Aorta (tissue), 5 donors: ENCODE data around the gene METTL14. TPM values are rescaled to one million over a fixed set of nuclear protein-coding genes. Genes with fewer than 3 reads are reported as not detected.

Experiments
- ATAC-seq: fragments of 200-7000 bp; cut with Tn5 transposase; one replicate; pipeline ENCODE4 v1.9.1; 2022; ENCODE audit warnings: moderate library complexity; ENCODE audit not compliant: low FRiP score
- DNase-seq, 2 donors: peaks; one replicate each; pipeline ENCODE4 v3.0.0-alpha.2; 2020
- H3K27ac ChIP-seq, 2 donors: one replicate each; pipeline ENCODE4 v1.5.1; 2013; ENCODE audit warnings: low read length in 2 of 2, mild to moderate bottlenecking in 2 of 2, moderate library complexity in 2 of 2, control low read depth in 1 of 2, inconsistent platforms in 1 of 2, low read depth in 1 of 2
- H3K27me3 ChIP-seq, 2 donors: one replicate each; pipeline ENCODE4 v1.6.1; 2013; ENCODE audit warnings: control low read depth in 1 of 2, low read length in 1 of 2, mild to moderate bottlenecking in 1 of 2, moderate library complexity in 1 of 2; ENCODE audit not compliant: insufficient read depth in 2 of 2, control insufficient read depth in 1 of 2
- H3K36me3 ChIP-seq, 2 donors: one replicate each; pipeline ENCODE4 v1.6.1; 2013; ENCODE audit warnings: control low read depth in 1 of 2, low read length in 1 of 2, mild to moderate bottlenecking in 1 of 2; ENCODE audit not compliant: insufficient read depth in 2 of 2, control insufficient read depth in 1 of 2
- H3K4me1 ChIP-seq, 2 donors: one replicate each; pipeline ENCODE4 v1.6.1; 2013; ENCODE audit warnings: low read length in 2 of 2, control low read depth in 1 of 2, mild to moderate bottlenecking in 1 of 2, moderate library complexity in 1 of 2; ENCODE audit not compliant: insufficient read depth in 2 of 2, control insufficient read depth in 1 of 2
- H3K4me3 ChIP-seq, 2 donors: one replicate each; pipeline ENCODE4 v1.5.1; 2013; ENCODE audit warnings: low read length in 2 of 2, control low read depth in 1 of 2, mild to moderate bottlenecking in 1 of 2
- H3K9me3 ChIP-seq: one replicate; pipeline ENCODE4 v1.6.1; 2013; ENCODE audit warnings: mild to moderate bottlenecking, low read length; ENCODE audit not compliant: control insufficient read depth
- WGBS, 2 donors: extraction: QIAGEN DNeasy Blood & Tissue Kit; methylation state at CpG; one replicate each; pipeline ENCODE4 v1.1.7; 2013; 5-methylcytosine and 5-hydroxymethylcytosine counted together
- intact Hi-C, 2 donors: fragments of 100-400 bp; cut with DNase I; formaldehyde crosslinking; loops; one replicate each; pipeline versions ENCODE4 v1.14.2 to v1.15.0; 2022
- polyA plus RNA-seq, 2 donors: library from polyadenylated mRNA; stranded (reverse); fragments of 200-250 nt; gene quantifications; one replicate each; pipeline ENCODE4 v1.2.3, GENCODE V29; 2013
- total RNA-seq, 2 donors: library from RNA; stranded (reverse); fragmentation: NEBNext Ultra II Directional; extraction: Animal tissue kit (Norgen Biotek cat#: 25700); gene quantifications; one replicate each; pipeline ENCODE4 v1.2.1, GENCODE V29; 2021
- donor health status: healthy with polysubstance abuse.
- donor health status: Bipolar disorder and iron deficiency.
- donor health status: DM: no; HTN: no; CAD: no.
- donor health status: DM: no; HTN: no; CAD: no.
- donor health status: DM: yes; HTN: yes; CAD: no.

Gene METTL14
- total and polyA plus RNA-seq, 4 donors: 15.2 to 46.2 (median 32.9) TPM

GRCh38 chr4:118727360-118727759, 42.2 kb downstream of the METTL14 start:
- DNase-seq: no peak

GRCh38 chr4:118729287-118730286, 44.4 kb downstream of the METTL14 start:
- DNase-seq (no peak), ATAC-seq (no peak)
- intact Hi-C loops: loop anchor here in 1 of 2 donors (10.0 kb wide), 1 partner anchor 65 kb away; no protein-coding TSS in a partner anchor
- WGBS, 2 donors: 72 to 80% methylated on average over 6 of the region's 6 CpGs
- Histone ChIP-seq H3K4me1 (peaks cover 0 to 2% of the 10 kb centered on the region in 2 donors), H3K4me3 (no peak overlapping the region), H3K27ac (no peak overlapping the region), H3K9me3 (no peaks in the 10 kb centered on the region), H3K36me3 (peaks cover 18 to 23% of the 10 kb centered on the region in 2 donors), H3K27me3 (no peaks in the 10 kb centered on the region)

More at GRCh38 chr4:118727360-118727759, 42.2 kb downstream of the METTL14 start:
- peaks cover 20 to 21% of the 10 kb centered on the region in 2 donors for H3K36me3 ChIP-seq
- intact Hi-C loops: no loop called here
- peaks cover 0 to 2% of the 10 kb centered on the region in 2 donors for H3K4me1 ChIP-seq
- H3K27me3 ChIP-seq: no peaks in the 10 kb centered on the region
- H3K4me3 ChIP-seq: no peak overlapping the region
- no peaks in the 10 kb centered on the region for H3K9me3 ChIP-seq
- ATAC-seq: no peak
- 25 to 39% methylated on average over 1 of the region's 1 CpG for WGBS, 2 donors
- no peak overlapping the region for H3K27ac ChIP-seq

GRCh38 chr4:118730683-118731082, 45.5 kb downstream of the METTL14 start:
- Histone ChIP-seq H3K27ac (no peak overlapping the region), H3K36me3 (peaks cover 13 to 17% of the 10 kb centered on the region in 2 donors), H3K4me1 (peaks cover 0 to 2% of the 10 kb centered on the region in 2 donors), H3K27me3 (no peaks in the 10 kb centered on the region), H3K4me3 (no peak overlapping the region), H3K9me3 (no peaks in the 10 kb centered on the region)
- ATAC-seq: no peak
- intact Hi-C loops: loop anchor here in 1 of 2 donors (10.0 kb wide), 1 partner anchor 64 kb away; no protein-coding TSS in a partner anchor
- no peak for DNase-seq

GRCh38 chr4:118732591-118733330, 47.6 kb downstream of the METTL14 start:
- ATAC-seq (no peak), DNase-seq (no peak)
- Histone ChIP-seq H3K9me3 (no peaks in the 10 kb centered on the region), H3K4me1 (no peaks in the 10 kb centered on the region), H3K27ac (no peak overlapping the region), H3K36me3 (peaks cover 4 to 11% of the 10 kb centered on the region in 2 donors), H3K27me3 (no peaks in the 10 kb centered on the region), H3K4me3 (no peak overlapping the region)
- intact Hi-C loops: loop anchor here in 1 of 2 donors (10.0 kb wide), 1 partner anchor 62 kb away; no protein-coding TSS in a partner anchor
- WGBS, 2 donors: 48 to 67% methylated on average over 3 of the region's 3 CpGs

GRCh38 chr4:118734491-118735205, 49.5 kb downstream of the METTL14 start:
- H3K27ac ChIP-seq: no peak overlapping the region
- peaks cover 4 to 10% of the 10 kb centered on the region in 2 donors for H3K36me3 ChIP-seq
- no peak overlapping the region for H3K4me3 ChIP-seq
- no peaks in the 10 kb centered on the region for H3K4me1 ChIP-seq
- DNase-seq (no peak), ATAC-seq (no peak)
- H3K27me3 ChIP-seq: no peaks in the 10 kb centered on the region
- intact Hi-C loops: loop anchor here in 1 of 2 donors (10.0 kb wide), 1 partner anchor 60 kb away; no protein-coding TSS in a partner anchor
- no peaks in the 10 kb centered on the region for H3K9me3 ChIP-seq
- WGBS, 2 donors: 15 to 19% methylated on average over 7 of the region's 7 CpGs

- H3K36me3 ChIP-seq: peaks cover 2 to 10% of the 10 kb centered on the region in 2 donors
- no peak for DNase-seq
- H3K9me3 ChIP-seq: no peaks in the 10 kb centered on the region
- no peak for ATAC-seq
- H3K27me3 ChIP-seq: no peaks in the 10 kb centered on the region
- intact Hi-C loops: loop anchor here in 1 of 2 donors (10.0 kb wide), 1 partner anchor 58 kb away; no protein-coding TSS in a partner anchor
- H3K4me1 ChIP-seq: no peaks in the 10 kb centered on the region
- no peak overlapping the region for H3K27ac ChIP-seq
- no peak overlapping the region for H3K4me3 ChIP-seq
These were observed 51.7 kb downstream of the METTL14 start for GRCh38 chr4:118736900-118737299.

GRCh38 chr4:118738090-118738489, 52.9 kb downstream of the METTL14 start:
- WGBS, 2 donors: 77 to 78% methylated on average over 3 of the region's 3 CpGs
- DNase-seq (no peak), ATAC-seq (no peak)
- Histone ChIP-seq H3K36me3 (peaks cover 3 to 4% of the 10 kb centered on the region in 2 donors), H3K27me3 (no peaks in the 10 kb centered on the region), H3K4me3 (no peak overlapping the region), H3K4me1 (no peaks in the 10 kb centered on the region), H3K27ac (no peak overlapping the region), H3K9me3 (no peaks in the 10 kb centered on the region)
- intact Hi-C loops: loop anchor here in 1 of 2 donors (10.0 kb wide), 1 partner anchor 57 kb away; no protein-coding TSS in a partner anchor
